GM18909 (cell line): ENCODE data around the gene LRP1B.
A peak's percentile ranks its signal among the peaks of the same experiment; 100 is the strongest.
"Not testable (repeated sequence)": the region's sequence is repeated elsewhere in the genome, so short reads cannot be mapped to it uniquely, and the experiment has no call there.

Experiments used
- ATAC-seq: cut with Tn5 transposase; IDR thresholded peaks from one replicate; pipeline ENCODE4 v1.9.1; 2021; ENCODE audit warnings: mild to moderate bottlenecking; ENCODE audit not compliant: unreplicated experiment, poor library complexity

LRP1B gene

DNA sequence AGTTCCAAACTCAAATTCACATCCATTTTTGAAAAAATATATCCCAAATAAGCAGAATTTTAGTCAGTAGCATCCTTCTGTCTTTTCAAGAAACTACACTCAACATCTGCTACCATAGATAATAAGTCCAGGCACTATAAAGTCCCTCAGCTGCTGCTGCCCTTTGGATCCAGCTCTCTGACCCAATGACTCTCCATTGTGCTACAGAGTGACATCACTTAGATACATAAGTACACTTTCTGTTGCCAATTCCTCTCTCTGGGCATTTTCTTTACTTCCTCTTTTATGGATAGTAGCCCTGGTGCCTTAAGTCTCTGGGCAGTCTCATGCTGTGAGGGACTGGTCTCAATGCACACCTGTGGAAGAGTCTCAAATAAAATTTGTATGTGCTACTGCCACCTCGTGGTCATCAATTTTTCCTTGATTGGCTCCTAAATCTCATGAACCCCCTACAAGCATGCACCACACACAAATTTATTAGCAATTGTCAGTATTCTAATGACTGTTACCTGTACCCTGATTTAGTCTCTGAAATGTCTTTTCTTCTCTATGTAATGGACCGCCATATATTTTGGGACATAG lies 219.2 kb downstream of the LRP1B start:
- ATAC-seq, result peak; percentile 80

DNA sequence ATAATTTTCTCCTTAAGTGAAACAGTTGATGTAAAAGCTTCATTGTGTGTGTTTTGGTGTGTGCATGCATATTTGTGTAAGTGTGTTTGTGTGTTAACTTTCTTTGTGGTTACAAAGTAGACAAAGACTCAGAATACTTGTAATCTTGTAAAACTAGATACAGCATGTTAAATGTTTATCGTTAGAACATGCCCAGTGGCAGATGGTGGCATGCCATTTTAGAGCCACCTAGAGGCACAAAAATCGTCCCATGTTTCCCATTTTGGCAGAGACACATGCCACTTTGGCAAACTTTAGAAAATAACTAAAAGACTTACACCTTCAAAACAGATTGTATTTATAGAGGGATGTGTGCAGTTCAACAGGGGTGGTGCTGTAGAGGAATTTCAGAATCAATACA lies 224.1 kb downstream of the LRP1B start:
- ATAC-seq, result no peak

DNA sequence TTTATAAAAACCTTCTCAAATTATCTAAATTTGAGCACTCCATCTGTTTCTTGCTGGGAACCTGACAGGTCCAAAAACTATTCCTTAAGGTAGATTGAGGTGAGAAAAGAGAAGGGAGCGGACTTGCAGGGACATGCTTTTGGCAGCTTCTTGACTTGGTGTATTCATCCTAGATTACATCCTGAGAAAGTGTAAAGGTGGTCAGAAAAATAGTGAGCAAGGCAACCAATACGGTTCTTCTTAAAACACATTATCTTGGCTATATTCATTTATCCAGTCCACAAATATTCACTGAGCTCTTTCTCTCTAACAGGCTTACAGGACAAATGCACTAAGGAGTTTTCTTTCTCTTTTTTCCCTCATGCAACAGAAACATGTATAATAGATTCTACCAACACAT lies 230.0 kb downstream of the LRP1B start:
- ATAC-seq, result no peak

DNA sequence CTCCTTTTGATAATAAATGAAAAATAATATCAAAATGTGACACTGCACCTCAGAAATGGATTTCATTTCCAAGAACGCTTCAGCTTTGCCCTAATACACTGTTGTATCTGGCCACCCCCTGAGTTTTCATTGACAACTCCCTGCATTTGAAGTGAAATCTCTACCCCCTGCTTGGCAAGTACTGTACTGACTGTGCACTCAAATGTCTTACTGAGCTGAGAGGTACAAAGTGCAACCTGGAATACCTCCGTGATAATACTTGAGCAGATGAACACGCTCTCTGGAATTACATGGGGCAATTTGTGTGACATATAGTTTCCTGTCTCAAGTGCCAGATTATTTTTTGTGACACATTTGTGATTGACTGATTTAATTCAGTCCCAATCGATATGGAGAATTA lies 231.1 kb downstream of the LRP1B start:
- no peak for ATAC-seq

DNA sequence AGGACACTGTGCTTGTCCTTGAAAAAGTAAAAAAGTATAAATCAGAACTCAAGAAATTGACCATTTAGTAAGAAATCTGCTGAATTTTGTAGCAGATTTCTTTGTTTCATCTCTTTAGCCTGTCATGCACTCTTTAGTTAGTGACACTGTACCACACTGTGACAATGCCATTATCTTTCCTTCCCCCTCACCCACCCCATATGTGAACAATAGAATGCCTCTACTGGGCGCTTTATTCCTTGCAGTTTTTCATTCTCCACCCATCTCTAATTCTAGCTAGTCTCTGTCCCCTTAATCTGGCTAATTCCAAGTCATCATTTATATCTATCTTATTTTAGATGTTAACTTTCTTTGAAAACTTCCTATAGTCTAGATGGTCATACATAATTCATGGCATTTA lies 241.0 kb downstream of the LRP1B start:
- ATAC-seq, result no peak

DNA sequence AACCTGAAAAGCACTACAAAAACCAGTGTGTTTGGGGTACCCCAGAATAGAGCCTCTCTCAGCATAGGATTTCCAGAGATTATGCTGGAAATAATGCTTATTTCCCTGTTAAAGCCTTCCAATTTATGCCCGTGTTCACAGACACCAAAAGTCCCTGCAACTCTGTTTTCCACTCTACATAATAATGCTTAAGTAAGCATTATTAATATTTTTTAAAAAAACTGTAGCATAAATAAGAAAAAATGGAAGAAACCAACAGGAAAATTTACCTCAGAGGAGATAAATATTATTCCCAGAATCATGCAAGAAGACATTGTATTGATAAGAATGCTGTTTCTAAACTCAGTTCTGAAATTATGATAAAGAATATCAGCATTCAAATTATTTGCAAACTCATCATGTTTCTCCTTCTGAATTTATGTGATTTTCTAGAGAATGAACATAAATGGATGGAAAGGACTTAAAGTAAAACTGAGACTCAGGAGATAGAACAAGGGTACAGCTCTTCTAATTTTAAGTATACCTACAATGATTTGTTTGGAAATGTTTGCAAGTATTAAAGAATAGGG lies 241.7 kb downstream of the LRP1B start:
- no peak for ATAC-seq

DNA sequence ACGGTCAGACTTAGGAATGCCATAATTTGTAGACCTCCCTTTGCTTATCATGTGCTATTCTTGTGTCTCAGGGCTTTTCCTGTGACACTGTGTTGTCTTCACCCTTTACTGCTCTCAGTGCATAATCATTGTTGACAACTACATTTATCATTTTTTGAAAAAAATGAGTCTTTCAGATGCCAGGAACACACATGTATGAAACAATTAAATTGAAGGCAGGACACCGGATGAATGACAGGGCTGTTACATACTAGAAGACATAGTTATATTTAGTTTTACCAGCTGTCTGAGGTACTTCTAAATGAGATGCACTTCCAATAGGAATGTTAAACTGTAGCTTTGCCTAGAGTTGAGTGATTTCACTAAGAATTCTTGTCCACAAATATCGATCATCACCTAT lies 243.5 kb downstream of the LRP1B start:
- no peak for ATAC-seq

DNA sequence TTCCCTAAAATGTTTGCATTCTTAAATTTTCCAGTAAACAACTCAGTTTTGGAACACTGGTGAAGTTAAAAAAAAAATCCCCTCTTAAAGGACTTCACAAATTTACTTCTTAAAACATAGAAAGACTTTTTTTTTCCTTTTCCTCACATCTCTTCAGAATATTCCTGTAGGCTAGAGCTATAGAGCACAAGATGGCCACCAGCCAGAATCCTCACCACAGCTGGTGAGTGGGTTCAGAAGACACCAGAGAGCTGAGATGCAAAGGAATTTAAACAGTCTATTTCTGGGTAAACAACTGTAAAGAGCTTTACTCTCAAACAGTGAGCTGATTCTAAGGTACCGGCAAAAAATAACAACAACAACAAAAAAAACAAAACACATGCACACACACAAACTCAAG lies 252.8 kb downstream of the LRP1B start:
- no peak for ATAC-seq

DNA sequence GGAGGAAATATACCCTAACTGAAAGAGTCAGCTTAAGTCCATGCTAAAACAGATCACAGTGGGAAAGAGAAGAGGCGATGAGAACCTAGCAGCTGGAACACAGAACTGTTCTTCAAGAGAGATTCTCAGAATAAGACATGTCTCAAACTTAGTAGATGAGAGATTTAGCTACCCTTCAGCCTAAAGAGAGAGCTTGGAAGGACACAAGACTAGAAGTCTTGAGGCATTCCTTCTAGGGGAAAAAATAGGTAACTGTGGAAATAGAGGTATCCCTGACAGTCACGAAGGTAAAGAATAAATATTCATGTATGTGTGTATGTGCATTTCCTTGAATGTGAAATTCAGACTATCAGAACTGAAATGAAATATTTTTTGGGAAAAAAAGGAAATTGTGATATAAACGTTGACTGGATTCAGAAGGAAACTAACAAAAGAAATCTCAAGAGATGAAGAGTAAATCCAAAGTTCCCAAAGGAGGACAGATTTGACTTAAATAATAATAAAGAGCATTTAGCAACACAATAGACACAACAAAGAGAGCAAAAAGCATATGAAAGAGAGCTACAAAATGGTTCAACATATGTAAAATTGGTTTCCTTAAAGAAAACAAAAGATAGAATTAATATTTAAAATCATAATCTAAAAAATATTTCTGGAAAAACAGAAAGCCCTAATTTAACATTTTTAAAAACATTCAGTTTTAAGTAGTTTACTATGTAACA lies 258.7 kb downstream of the LRP1B start:
- ATAC-seq, result no peak

DNA sequence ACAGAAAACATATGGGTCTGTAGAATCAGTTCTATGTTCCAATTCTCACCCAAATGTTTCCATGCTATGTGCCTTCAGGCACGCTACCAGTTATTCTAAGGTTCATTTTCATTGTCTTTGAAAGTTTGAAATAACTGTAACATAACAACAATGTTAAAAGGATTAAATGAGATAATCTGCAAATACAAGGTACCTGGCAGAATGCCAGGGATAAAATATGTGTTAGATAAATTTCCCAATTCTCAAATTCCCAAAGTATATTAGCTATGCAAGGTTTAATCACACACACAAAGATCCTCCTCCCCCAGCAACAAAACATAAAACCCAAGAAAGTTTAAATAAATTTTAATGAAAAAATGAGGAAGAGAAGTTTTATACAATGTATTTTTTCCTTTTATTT lies 261.2 kb downstream of the LRP1B start:
- no peak for ATAC-seq

DNA sequence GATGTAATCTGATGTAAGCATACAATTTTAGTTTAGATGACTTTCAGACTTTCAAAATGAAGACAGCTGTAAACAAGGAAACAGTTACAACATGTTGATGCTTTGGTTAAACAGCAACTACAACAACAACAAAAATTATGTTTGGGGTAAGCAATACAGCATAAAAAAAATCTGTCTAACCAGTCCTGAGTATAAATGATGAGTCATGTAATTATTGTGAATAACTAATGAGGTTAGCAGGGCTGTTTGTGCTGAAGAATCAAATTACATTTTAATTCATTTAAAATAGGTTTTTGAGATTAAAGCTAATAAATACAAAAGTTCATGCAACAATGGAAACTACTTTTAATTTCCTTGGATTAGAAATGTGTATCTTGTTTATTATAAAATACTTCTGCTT lies 266.9 kb downstream of the LRP1B start:
- no peak for ATAC-seq

DNA sequence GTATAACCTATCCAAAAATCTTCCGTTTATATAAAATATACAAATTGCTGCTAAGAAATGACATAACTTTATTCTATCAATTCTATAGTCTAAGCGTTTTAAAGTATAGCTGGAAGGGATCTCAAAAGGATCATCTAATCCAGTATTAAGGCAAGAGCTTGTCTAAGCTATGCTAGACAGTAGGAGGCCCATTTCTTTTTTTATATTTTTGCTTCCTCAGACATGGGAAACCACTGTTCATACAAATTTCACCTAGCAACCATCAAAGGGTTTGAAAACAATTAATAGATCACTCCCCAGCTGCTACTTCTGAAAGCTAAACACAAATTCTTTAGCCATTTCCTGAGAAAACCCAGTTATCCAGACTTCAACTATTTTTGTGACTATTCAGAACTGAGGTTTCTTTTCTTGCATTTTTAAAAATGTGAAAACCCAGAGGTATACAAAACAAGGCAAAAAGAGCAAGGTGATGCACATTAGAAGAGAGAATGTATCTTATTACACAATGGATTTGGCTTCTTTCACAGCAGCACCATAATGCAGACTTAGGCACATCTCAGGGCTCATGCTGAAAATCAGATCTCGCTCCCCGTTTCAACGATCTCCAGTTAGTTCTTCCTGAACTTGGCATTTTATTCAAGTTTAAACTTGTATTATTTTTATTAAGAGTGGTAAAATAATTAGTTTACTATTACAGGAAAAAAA lies 274.4 kb downstream of the LRP1B start:
- ATAC-seq, result no peak

DNA sequence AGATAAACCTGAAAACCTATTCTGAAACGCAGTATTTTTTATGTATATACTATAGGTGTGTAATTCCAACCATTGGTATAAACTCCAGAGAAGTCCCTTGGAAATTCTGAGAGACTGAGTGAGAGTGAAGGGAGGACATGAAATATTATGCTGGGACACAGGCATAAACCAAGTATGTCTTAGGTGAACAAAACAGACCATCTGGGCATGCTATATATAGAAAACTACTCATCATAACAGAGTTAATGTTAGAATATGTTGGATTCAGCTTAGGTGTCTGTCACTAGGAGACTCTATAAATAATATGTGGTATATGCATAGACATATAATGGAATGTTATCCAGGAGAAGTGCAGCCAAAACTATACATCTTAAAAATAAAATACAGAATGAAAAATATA lies 282.6 kb downstream of the LRP1B start:
- ATAC-seq, result no peak

DNA sequence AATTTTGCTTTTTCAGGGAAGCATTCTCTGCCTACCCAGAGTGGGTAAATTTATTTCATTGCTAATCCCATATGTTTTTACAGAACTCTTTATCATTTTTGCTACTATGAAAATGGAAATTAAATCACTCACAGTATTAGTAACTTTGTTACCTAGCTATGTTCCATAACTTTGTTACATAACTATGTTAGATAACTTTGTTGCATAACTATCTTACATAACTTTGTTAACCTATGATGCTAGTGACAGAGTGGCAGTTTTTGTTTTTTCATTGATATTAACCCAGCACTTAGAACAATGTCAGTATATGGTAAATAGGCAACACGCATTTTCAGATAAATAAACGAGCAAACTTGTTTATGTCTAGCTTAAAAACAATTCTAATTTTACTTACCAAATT lies 286.6 kb downstream of the LRP1B start:
- no peak for ATAC-seq

DNA sequence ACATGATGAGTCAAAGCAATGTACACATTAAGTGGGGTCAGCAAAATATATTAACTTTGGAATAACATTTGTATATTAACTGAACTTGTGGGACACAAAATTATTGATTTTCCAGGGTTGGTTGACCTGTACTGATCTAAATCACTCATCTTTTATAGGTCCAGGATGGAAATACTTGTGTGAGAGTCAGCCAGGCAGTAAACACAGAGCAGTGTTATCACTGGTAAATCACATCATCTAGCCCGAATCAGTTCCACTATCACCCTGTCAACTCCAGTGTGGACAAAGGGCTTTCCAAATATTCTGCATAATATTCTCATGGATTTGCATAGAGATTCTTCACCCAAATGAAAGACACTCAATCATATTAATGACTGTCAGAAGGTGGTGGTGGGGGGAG lies 295.7 kb downstream of the LRP1B start:
- ATAC-seq, result no peak

DNA sequence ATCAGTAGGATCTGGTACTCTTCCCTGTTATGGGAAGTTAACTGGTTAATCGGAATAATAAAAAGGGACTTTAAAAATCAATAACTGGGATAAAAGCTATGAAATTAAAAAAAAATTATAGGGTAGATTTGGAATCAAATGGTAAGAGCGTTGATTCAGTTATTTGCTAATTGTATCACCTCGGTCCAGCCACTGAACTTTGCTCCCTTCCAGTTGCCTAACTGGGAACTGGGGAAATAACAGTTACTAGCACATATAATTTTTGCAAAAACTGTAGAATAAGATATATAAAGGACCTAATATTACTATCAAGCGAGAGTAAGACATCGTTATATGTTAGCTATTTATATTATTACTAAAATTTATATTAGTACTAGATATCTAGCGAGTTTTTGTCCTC lies 302.1 kb downstream of the LRP1B start:
- no peak for ATAC-seq

DNA sequence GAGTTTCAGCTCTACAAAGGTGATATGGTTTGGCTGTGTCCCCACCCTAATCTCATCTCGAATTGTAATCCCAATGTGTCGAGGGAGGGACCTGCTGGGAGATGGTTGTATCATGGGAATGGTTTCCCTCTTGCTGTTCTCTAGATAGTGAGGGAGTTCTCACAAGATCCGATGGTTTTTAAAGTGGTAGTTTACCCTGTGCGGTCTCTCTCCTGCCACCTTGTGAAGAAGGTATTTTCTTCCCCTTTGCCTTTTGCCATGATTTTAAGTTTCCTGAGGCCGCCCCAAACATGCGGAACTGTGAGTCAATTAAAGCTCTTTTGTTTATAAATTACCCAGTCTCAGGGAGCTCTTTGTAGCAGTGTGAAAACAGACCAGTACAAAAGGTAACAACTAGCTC lies 306.0 kb downstream of the LRP1B start:
- no peak for ATAC-seq

DNA sequence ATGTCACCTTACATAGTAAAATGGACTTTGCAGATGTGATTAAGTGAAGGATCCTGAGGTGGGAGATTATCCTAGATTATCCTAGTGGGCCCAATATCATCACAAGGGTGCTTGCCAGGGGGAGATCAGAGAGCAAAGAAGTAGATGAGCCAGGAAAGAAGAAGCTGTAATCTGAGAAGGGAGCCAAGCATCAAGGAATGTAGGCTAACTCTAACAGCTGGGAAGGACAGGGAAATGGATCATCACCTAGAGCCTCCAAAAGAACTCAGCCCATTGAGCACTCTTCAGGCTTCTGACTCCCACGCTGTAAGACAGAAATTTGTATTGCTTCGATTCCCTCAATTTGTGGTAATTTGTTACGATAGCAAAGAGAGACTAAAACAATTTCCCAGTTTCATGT lies 309.9 kb downstream of the LRP1B start:
- no peak for ATAC-seq

DNA sequence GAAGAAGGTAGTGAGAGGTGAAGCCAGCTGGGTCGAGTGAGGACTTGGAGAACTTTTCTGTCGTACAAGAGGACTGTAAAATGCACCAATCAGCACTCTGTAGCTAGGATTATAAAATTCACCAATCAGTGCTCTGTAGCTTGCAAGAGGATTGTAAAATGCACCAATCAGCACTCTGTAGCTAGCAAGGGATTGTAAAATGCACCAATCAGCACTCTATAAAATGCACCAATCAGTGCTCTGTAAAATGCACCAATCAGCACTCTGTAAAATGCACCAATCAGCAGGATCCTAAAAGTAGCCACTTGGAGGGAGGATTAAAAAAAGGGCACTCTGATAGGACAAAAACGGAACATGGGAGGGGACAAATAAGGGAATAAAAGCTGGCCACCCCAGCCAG lies 315.5 kb downstream of the LRP1B start:
- not testable (repeated sequence) for ATAC-seq

DNA sequence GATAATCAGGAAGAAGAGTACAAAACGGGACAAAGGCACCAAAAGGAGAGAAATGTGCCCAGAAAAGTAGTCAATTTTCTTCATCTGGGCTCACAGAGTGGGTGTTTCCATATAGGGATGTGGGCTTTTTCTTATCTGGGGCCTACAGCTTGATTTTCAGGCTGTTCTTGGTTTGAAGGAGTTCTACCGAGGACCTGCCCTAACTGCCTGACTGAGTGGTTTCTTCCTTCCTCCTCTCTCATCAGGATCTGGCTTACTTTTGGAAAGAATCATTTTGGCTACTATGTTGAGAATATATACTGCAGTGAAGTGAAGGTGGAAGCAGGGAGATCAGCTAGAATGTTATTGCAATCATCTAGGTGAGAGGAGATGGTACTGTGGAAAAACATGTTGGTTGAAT lies 316.7 kb downstream of the LRP1B start:
- ATAC-seq, result no peak

DNA sequence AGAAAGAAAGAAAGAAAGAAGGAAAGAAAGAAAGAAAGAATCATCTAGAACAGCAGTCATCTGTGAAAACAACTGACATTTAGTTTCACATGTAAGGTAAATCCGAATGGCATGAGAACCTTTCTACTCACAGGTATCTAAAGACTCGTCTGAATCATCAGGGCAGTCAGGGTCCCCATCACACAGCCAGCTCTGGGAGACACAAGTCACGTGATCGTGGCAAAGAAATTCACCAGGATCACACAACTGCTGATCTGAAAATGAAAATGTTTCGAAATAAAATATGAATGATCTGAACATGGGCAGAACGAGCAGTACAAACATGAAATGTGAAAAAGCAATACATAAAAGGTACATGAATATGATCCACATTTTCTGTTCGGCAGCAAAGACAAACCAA lies 320.7 kb downstream of the LRP1B start:
- ATAC-seq, result no peak

DNA sequence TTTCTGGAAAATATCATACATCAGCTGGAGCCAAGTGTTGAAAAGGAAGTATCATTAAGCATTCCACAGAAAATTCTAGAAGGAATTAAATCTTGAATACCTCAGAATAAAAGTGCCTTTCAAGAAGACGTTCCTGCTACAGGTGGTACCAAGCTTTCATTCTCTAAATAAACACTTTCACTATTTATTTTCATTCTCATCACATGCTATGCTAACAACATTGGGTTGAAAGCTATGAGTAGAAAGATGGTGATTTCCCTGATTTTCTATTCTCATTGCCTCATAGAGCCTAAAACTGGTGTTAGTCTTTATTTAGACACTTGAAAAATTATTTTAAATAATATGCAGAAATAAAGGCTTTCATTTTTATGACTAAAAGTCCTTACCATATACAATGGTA lies 324.7 kb downstream of the LRP1B start:
- ATAC-seq, result no peak
